Uterus (tissue), 2 donors: ENCODE results near the gene TMEM239.

Source experiments
- POLR2A ChIP-seq, 2 donors: fragments of 450-650 bp; IDR thresholded peaks; one replicate each; pipeline ENCODE4 v1.6.1; 2016; ENCODE audit warnings: antibody characterized with exemption in 2 of 2, mild to moderate bottlenecking in 1 of 2, moderate library complexity in 1 of 2
- TF ChIP-seq, protein P1 (sequence below), 4 experiments: fragments of 200-600 bp in 2 of 4; fragments of 450-650 bp in 2 of 4; sonication (generic) in 2 of 4; IDR thresholded peaks; one replicate each; pipeline ENCODE4 v1.5.1; 2016 to 2019; ENCODE audit warnings: antibody characterized with exemption in 4 of 4, mild to moderate bottlenecking in 2 of 4, moderate library complexity in 1 of 4

- TF ChIP-seq, protein P1, sequence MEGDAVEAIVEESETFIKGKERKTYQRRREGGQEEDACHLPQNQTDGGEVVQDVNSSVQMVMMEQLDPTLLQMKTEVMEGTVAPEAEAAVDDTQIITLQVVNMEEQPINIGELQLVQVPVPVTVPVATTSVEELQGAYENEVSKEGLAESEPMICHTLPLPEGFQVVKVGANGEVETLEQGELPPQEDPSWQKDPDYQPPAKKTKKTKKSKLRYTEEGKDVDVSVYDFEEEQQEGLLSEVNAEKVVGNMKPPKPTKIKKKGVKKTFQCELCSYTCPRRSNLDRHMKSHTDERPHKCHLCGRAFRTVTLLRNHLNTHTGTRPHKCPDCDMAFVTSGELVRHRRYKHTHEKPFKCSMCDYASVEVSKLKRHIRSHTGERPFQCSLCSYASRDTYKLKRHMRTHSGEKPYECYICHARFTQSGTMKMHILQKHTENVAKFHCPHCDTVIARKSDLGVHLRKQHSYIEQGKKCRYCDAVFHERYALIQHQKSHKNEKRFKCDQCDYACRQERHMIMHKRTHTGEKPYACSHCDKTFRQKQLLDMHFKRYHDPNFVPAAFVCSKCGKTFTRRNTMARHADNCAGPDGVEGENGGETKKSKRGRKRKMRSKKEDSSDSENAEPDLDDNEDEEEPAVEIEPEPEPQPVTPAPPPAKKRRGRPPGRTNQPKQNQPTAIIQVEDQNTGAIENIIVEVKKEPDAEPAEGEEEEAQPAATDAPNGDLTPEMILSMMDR (IDR thresholded peaks at IDR 0.05) = no peak
- no peak for TF ChIP-seq POLR2A (IDR thresholded peaks at IDR 0.05)
Observed at GRCh38 chr20:2809690-2810089, 6.5 kb upstream of the TMEM239 start.
